ENCODE results near the gene NAP1L5. TPM values are rescaled to one million over a fixed set of nuclear protein-coding genes. Genes with fewer than 3 reads are reported as not detected.
A peak's percentile ranks its signal among the peaks of the same experiment; 100 is the strongest.

NAP1L5 gene
- total RNA-seq, 4 donors from 2014 or later, result 1.2 to 2.0 (median 1.7) TPM

- intact Hi-C loops (cut with DNase I; ENCODE audit: low total_unique reads), result no loop called here
- H3K4me3 ChIP-seq (ENCODE audit: low read depth, poor library complexity, severe bottlenecking), result peak overlapping the region; percentile 50
- TF ChIP-seq CTCF (IDR thresholded peaks at IDR 0.05) (no peak), POLR2A (IDR thresholded peaks at IDR 0.05) (no peak)
- 52% methylated on average over 18 of the region's 18 CpGs for WGBS, 2 donors
- no peak for DNase-seq (ENCODE audit: low spot score in 2 of 2)
These were observed 488 bp downstream of the NAP1L5 start for GRCh38 chr4:88697141-88697540.

GRCh38 chr4:88696630-88697029 is 999 bp downstream of the NAP1L5 start:
- intact Hi-C loops (cut with DNase I; ENCODE audit: low total_unique reads), result no loop called here
- WGBS, 2 donors, result 60 to 65% methylated on average over 7 of the region's 7 CpGs
- no peak for TF ChIP-seq POLR2A (IDR thresholded peaks at IDR 0.05)
- no peak for TF ChIP-seq CTCF (IDR thresholded peaks at IDR 0.05)
- no peak for DNase-seq (ENCODE audit: low spot score in 2 of 2)
- H3K4me3 ChIP-seq (ENCODE audit: low read depth, poor library complexity, severe bottlenecking), result no peak overlapping the region

- no peak for DNase-seq (ENCODE audit: low spot score in 2 of 2)
These were observed 3.8 kb downstream of the NAP1L5 start for GRCh38 chr4:88693792-88694191.

GRCh38 chr4:88690355-88690754 is 7.3 kb downstream of the NAP1L5 start:
- no peak overlapping the region for H3K4me3 ChIP-seq (ENCODE audit: low read depth, poor library complexity, severe bottlenecking)
- DNase-seq (ENCODE audit: low spot score in 2 of 2), result no peak
- WGBS, 2 donors, result 82 to 97% methylated on average over 3 of the region's 3 CpGs
- TF ChIP-seq CTCF (IDR thresholded peaks at IDR 0.05) (no peak), POLR2A (IDR thresholded peaks at IDR 0.05) (no peak)
- intact Hi-C loops (cut with DNase I; ENCODE audit: low total_unique reads), result no loop called here

More at GRCh38 chr4:88693792-88694191, 3.8 kb downstream of the NAP1L5 start:
- 60 to 74% methylated on average over 3 of the region's 3 CpGs for WGBS, 2 donors
- intact Hi-C loops (cut with DNase I; ENCODE audit: low total_unique reads), result no loop called here
- TF ChIP-seq CTCF (IDR thresholded peaks at IDR 0.05), result no peak
- TF ChIP-seq POLR2A (IDR thresholded peaks at IDR 0.05), result no peak
- H3K4me3 ChIP-seq (ENCODE audit: low read depth, poor library complexity, severe bottlenecking), result no peak overlapping the region

- whole genome bisulfite sequencing, 2 donors, result 96% methylated on average over 5 of the region's 5 CpGs
- intact Hi-C loops (cut with DNase I; ENCODE audit: low total_unique reads), result no loop called here
- DNase-seq (ENCODE audit: low spot score in 2 of 2), result no peak
- TF ChIP-seq POLR2A (IDR thresholded peaks at IDR 0.05), result no peak
- TF ChIP-seq CTCF (IDR thresholded peaks at IDR 0.05), result no peak
- no peak overlapping the region for H3K4me3 ChIP-seq (ENCODE audit: low read depth, poor library complexity, severe bottlenecking)
These were observed 16.4 kb downstream of the NAP1L5 start for GRCh38 chr4:88681209-88681608.

DNA sequence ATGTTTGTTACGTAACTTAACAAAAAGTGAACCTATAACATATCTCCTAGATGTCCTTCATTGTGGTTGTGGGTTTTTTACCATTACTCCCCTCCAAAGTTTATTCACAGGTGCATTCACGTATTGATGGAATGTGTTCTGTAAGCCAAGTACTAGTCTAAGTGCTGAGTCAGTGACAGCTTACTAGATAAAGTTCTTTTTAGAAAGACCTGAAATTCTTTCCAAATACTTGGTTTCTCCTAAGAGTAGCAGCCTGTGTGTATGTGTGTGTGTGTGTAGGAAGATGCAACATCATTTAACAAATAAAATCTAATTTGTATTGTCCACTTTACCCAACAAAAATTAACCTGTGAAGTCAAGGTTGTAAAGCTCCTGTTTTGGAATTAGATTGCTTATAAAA is 22.1 kb downstream of the NAP1L5 start:
- TF ChIP-seq POLR2A (IDR thresholded peaks at IDR 0.05) (no peak), CTCF (IDR thresholded peaks at IDR 0.05) (no peak)
- H3K4me3 ChIP-seq (ENCODE audit: low read depth, poor library complexity, severe bottlenecking), result no peak overlapping the region
- 80 to 91% methylated on average over 2 of the region's 2 CpGs for WGBS, 2 donors
- intact Hi-C loops (cut with DNase I; ENCODE audit: low total_unique reads), result no loop called here
- no peak for DNase-seq (ENCODE audit: low spot score in 2 of 2)

Measured in lower leg skin (tissue), 4 donors.